HT-29 (cell line): ENCODE data around the gene ACTN1. TPM values are rescaled to one million over a fixed set of nuclear protein-coding genes. Genes with fewer than 3 reads are reported as not detected.

ENCODE experiments used
- DNase-seq: peaks from one replicate; pipeline ENCODE4 v3.0.0-alpha.2; 2015; ENCODE audit warnings: low spot score
- total RNA-seq: library from RNA; depleted of rRNA; stranded (reverse); fragments of >200 nt; shearing (Covaris generic); gene quantifications from 2 replicates; pipeline ENCODE4 v1.2.3, GENCODE V29; 2014

ACTN1 gene
- total RNA-seq, 1 experiment from 2014 or later = 115 TPM

DNA sequence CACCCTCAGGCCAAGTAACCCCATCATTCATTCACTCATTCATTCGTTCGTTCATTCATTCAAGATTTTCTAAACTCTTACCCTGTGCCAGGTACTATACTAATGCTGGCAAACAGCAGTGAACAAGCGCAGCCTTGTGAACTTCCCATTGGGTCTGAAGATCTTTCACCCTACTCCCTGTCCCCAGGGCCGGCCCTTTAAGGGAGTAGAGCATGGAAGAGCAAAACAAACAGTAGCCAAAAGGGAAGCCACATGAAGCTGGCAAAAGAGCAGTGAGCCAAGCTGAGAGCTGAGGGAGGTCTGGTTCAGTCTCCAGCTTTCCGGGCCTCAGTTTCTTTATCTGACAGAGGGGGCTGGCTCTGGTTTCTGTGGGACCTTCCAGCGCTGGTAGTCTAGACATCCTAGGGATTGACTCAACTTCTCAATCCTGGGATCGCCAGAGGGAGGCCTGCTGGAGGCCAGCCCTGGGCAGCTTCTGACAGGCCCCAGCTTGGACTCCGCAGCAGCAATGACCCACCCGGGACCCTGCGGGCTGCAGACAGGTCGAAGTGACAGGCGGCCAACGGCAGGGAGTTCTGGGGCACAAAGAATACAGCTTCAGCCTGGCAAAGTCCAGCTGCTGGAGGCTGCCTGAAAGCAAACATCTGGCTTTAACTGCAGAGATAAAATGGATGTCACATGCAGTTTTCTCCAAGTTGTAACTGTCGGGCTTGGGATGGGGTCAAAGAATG, 27.1 kb downstream of the ACTN1 start:
- no peak for DNase-seq

DNA sequence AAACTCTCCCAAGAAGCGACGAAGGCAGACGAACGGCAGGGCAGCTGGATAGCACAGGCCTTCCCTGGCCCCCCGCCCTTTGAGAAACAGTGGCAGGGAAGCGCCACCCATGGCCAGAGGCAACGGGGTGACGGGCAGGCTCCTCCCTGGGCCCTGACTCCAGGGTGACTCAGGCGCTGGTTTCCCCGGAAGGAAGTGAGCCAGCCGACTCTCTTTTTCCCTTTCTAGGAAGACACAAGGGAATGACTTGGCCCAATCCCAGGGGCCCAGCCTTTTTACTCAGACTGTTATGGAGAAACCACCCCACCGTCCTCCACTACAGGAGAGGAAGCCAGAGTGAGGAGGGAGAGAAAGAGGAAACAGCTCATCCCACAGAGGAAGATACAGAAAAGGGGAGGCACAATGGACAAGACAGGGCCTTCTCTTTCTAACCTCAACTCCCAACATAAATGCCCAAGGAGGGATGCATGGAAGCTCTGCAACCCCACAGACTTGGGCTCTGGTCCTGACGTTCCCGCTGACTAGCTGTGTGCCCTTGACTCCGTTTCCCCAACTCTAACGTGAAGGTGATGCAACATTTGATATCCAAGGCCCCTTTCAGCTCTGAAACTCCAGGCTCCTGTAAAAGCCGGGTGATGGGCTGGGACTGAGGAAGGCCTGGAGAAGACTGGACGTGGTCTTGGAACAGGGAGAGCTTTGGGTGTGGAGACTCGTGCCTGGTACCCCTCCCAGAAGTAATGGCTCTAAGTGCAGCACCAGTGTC, 27.9 kb downstream of the ACTN1 start:
- peak; percentile 87 for DNase-seq

DNA sequence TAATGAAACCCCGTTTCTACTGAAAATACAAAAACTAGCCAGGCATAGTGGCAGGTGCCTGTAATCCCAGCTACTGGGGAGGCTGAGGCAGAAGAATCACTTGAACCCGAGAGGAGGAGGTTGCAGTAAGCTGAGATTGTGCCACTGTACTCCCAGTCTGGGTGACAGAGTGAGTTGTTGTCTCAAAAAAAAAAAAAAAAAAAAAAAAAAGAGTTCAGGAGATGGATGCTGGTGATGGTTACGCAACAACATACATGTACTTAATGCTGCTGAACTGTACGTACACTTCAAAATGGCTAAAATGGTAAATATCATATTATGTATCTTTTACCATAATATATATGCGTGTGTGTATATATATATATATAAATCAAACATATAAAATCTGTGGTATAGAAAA, 29.0 kb downstream of the ACTN1 start:
- no peak for DNase-seq

DNA sequence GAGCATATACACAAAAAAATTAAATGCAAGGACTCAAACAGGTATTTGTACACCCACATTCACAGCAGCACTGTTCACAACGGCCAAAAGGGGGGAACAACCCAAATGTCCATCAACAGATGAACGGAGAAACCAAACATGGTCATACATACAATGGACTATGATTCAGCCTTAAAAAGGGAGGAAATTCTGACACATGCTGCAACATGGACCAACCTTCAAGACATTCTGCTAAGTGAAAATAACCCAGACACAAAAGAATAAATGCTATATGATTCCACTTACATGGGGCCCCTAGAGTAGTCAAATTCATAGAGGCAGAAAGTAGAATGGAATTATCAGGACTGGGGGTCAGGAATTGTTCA, 29.5 kb downstream of the ACTN1 start:
- DNase-seq = no peak

DNA sequence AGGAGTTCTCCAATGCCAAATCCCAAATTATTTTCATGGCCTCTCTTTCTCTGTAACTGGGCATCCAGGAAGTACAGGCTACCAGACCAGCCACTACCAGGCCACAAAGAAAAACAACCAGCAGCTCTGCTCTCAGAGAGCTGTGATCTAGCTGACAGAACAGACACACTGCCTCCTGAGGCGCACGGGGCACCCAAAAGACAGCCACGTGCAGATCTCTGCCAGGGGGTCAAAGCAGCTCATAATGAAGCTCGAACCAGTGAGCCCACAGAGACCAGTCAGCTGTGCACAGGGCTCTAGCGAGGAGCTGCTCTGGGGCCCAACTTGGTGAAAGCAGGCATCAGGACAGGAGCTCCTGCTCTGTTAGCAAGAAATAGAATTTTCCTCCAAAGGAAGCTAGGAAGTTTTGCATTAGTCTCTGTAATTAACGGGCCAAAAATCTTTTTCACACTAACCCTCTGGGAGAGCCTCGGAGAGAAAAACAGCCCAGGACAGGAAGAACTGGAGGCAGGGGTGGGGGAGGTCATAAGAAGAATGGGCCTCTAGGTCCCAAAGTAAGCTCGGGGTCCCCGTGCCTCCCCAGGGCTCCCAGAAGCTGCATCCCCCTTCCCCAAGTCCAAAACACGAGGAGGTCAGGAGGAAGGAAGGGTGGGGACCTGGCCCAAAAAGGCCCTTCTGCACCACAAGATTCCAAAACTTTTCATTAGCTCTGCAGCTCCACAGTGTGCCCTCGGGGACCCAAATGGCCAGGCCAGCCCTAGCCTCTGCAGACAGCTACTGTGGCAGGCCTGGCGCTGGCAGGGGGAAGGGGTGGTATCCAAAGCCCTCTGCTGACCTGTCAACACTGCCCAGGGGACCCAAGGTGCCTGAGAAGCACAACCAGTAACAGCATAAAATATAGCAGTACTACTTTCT, 30.2 kb downstream of the ACTN1 start:
- DNase-seq = no peak

DNA sequence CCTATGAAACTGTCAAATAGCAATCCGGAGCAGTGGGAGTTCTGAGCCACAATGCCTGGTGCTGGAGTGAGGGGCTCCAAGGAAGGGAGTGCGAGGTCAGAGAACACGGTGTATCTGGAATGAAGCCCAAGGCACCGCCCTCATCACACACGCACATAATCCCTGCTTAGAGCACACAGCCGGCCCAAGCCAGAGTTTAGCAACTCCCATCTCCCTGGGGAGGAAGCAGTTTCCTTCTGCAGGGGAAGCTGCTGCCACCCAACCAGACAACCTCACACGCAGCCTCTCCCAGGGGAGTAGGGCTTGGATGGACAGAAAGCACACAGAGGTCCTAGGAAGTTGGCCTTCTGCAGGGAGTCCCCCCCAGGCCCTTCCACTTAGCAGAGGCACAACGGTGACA, 31.3 kb downstream of the ACTN1 start:
- peak; percentile 32 for DNase-seq

DNA sequence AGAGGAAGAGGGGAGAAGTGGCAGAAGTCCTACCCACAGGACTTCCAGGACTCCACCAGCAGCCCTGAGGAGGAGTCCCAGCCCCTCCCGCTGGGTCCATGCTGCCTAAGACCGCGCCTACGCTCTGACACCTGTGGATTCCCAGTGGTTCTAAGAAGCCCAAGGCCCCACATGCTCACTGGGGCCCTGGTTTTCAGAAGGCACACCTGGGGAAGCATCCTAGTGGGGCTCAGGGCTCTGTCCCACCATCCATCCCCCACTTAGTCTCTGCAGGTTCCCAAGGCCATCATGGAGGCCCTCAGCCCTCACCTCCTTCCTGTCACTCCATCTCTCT, 32.6 kb downstream of the ACTN1 start:
- DNase-seq = no peak

DNA sequence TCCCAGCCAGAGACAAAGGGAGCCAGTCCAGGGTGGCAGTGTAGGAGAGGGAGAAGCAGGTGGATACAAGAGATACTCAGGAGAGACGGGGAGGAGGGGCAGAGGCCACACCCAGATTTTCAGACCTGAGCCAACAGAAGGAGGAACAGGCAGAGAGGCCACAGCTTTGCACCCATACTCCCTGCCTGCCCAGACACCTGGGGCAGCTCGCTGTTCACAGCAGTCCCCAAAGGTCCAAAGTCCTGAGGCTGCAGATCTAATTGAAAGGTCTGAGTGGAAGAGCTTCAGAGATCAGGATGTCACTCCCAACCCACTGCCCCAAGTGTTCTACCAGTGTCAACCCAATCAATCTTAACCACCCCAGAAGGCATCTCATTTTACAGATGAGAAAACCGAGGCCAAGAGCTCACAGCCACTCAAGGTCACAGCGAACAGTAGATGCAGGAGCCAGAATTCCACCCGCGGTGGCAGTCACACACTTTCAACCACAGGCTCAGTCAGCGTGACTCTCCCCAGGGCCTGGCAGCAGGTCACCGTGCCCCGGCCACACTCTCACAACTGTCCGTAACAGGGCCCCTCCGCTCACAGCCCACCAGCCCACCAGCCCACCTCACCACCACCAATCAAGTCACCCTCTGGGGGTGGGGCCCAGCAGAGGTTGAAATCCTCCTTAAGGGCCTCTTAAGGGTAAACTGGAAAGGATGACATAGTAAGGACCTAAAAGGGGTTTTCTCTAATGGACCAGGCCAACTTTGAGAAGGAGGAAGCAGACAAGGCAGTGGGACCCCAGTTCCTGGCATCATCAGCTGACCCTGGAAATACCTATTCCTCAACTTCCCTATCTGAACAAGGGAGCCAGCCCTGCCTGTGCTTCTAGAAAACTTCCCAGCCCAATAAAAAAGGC, 33.3 kb downstream of the ACTN1 start:
- DNase-seq = peak; percentile 13

DNA sequence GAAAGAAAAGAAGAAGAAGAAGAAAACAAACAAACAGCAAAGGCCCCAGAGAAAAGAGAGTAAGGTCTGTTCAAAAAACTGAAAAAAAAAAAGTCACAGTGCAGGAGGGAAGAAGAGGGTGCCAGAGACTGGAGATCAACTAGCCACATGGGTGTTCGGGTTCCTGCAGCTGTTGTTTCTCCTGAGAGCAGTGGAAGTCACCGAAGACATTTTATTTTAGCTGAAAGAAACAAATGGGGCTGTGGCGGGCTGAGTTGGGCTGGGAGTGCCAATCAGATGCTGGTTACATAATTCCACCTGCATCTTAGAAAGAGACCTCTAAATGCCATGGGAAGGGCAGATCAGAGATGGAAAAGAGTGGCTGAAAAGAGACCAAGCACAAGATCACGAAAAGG, 33.9 kb downstream of the ACTN1 start:
- no peak for DNase-seq

DNA sequence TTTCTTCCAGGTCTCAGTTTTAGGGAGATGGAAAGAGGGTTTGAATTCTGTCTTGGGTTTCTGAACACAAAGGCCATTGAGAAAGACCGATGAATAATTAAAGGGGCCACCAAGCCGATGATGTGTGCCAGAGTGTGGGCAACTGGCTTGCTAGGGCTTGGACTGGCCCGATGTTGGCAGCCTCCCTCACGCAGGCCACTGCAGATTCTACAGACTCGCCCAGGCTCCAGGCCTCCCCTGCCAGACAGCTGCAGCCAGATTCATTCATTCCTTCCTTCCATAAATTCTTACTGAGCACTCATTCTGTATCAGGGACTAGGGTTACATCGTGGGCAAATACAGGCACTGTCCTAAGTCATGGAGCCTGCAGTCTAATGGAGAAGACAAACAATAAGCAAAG, 34.9 kb downstream of the ACTN1 start:
- DNase-seq = no peak

DNA sequence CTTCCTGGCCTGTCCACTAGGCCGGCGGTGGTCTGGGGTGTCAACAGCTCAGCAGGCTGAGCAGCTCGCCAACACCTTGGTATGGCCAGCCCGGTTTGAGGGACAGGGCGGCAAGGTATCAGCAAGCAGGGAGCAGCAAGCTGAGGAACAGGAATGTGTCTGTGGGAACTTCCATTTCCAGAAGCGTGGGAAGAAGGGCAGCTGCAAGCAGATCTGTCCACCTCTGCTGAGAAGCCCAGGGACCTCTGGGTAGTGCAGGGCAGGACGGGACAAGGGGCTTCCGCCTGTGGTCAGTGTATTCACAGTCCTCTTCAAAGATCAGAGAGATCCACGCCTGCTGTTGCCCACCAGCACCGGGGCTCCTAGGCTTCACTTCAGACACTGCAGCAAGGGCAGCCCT, 36.0 kb downstream of the ACTN1 start:
- DNase-seq = no peak

DNA sequence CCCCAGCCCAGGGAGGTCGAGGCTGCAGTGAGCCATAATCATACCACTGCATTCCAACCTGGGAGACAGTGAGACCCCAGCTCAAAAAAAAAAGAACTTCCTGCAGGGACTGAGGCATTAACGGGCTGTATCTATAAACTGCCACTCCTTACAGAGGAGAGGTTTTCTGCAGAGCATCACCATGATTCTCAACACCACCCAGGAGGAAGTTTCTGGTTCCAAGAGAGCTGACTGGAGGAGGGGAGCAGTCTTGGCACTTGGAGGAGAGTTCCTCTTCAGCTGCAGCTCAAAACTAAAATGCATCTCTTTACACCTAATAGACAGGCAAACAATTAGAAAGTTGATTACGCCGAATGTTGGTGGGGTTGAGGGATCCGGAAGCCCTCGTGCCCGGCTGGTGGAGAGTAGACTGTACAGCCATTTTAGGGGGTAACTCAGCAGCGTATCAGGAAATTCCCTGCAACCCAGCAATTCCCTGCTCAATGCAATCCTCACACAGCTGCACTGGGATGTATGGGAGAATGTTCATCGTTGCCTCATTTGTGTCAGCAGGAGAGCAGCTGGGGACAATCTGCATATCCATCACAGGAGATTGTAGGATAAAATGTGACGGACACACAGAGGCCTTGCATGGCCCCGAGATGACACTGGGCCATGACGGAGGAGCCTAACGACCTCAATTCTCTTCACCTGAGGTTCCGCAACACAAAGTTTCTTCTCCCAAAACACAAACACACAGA, 36.6 kb downstream of the ACTN1 start:
- DNase-seq = no peak

DNA sequence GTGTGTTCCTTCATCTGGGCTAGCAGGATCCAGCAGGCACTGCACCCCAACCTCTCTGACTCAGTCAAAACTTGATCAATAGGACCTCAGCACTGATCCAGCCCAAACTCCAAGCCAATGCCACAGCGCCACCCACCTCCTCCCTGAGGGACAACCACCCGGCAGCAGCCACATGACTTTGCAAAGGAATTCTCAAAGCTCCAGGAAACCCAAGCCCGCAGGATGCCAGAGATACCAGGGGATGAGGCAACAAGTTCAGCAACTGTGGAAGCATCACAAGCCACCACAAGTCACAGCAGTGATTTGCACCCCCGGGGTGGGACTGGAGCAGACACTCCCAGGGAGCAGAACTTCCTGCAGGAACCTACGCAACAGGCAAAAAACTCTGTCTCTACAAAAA, 37.3 kb downstream of the ACTN1 start:
- peak; percentile 53 for DNase-seq

DNA sequence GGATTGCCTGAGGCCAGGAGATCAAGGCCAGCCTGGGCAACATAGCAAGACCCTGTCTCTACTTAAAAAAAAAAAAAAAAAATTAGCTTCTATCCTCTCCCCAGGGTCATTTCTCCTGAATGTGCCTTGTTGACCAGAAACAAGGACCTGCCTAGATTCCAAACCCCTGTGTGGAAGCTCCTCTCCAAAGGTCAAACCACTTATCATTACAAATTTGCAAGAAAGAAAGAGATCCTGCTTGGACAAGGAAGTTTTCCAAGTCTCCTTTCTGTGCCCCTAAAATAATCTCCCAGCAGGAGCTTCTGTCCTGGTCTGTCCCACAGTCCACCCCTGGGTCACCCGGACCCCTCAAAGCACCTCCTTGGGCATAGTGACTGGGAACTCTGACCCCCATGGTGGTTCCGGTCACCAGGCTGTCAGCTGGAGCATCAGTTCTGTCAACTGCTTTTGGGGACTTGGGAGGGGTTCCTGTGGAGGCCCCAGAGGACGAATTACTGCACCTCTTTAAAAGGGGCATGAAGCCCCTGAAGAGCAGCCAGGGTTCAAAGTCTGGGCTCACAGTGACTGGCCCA, 38.4 kb downstream of the ACTN1 start:
- DNase-seq = no peak

DNA sequence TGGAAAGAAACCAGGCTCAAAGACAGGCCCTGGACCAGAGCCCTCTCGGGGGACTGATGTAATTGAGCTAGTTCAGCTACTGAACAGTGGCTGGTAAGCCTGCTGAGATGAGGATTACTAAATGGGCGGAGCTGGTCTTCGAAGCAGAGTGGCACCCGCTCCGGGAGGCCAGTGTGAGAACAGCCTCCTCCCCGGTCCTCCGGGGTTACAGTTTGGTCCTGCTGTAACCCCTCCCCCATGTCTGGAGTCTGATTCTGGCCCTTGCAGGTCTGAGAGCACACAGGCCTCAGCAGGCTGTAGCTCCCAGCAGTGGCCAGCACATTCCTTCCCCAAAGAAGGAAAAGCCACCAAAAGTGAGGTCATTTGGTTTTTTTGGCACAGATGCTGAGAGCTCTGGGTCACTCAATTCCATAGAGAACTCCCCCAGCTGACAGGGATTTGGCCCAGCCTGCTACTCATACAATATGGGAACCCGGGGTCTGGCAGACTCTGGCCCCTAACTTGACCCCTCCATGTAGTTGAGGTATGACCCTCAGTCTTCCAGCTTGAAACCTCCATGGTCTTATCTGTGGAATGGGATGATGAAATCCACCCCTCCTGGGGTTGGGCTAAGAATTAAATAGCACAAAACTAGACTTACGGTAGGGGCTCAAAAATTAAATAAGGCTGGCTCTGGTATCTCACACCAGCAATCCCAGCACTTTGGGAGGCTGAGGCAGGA, 39.0 kb downstream of the ACTN1 start:
- DNase-seq = peak; percentile 15

DNA sequence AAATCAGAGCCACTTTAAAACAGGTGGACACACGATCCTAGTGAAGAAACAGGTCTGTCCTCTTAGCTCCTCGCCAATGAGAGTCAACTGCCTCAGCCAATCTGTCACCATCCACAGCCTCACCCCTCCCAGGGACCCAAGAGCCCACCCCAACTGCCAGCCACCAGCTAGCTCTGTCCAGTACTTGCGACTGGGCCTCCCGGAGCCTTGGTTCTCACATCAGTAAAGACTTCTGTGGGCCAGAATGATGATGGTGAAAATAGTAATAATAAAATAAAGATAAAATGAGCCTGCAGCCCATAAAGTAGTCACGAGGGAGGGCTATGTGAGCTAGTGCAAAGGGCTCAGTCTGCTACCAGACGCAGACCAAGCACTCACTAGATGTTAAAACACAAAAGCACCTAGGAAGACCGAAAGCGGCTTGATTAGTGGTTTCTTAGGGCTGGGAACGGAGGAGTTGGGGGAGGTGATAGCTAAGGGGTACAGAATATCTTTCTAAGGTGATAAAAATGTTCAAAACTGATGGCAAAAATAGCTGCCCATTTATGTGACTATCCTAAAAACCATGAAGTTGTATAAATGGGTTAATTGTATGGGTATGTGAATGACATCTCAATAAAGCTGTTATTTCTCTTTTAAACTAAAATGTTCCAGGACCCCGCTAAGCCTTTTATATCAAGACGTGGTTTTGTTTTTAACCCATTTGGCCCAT, 39.8 kb downstream of the ACTN1 start:
- no peak for DNase-seq

DNA sequence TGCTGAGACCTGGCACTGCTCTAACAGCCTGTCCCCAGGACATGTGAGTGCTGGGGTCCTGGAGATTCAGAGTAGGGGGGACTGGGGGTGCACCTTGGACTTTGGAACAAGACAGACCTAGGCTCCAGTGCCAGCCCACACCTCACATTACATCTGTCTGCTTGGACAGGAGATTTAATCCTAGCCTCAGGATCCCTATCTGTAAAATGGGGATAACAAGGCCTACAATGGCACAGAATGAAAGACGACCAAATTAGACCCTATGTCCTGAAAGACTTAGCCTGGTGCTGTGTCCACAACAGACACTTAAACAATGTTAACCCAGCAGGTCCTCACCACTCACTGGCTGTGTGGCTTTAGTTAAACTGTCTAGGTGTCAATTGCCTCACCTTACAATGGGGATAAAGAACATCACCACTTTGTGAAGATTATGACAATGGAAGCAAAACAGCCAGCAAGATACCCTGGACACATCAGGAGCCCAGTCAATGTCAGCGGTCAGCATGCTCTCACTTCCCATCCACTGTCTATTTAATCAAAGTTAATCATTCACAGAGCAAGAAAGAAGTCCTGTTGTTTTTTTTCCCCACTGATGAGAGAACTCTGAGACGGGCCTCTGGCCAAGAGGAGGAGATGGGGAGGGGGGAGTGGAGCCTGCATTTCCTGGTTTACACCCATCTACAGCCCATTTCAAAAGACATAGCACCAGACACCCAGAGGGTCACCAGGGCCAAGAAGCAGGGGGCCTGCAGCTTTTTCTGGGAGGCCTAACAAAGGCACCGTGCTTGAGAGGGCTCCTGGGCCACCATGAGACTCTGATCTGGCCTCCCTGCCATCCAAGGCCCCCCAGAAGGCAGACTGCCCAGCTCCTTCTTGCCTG, 40.6 kb downstream of the ACTN1 start:
- DNase-seq = peak; percentile 55
